Measurements from ENCODE around the gene VASN.

DNA sequence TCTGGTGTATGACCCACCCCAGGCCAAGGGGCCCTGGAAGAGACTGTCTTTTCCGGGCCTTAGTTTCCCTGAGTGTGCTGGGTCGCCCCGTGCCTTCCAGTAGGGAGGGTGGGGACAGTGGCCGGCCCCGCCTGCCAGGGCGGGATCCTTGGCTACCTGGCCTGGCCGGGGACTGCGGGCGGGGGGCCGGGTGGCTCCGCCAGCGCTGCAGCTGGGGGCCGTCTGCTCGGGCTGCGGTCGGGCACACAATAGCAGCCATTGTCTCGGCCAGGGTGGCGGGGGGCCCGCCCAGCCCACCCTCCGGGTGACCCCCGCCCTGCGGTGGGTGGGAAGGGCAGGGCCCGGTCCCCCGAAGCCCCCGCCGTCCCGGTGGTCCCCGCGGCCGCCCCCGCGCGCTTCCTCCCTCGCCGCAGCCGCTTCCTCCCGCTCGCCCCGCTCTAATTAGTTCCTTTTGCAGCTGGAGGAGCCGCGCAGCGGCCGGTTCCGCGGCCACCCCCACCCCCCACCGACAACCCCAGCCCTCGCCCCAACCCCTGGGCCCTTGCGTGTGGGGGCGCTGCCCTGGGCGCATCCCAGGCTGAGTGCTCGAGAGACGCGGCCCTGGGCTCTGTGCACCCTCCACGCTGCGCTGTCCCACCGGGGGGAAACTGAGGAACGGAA lies 44.1 kb upstream of the VASN start:
- TF ChIP-seq, protein P1, sequence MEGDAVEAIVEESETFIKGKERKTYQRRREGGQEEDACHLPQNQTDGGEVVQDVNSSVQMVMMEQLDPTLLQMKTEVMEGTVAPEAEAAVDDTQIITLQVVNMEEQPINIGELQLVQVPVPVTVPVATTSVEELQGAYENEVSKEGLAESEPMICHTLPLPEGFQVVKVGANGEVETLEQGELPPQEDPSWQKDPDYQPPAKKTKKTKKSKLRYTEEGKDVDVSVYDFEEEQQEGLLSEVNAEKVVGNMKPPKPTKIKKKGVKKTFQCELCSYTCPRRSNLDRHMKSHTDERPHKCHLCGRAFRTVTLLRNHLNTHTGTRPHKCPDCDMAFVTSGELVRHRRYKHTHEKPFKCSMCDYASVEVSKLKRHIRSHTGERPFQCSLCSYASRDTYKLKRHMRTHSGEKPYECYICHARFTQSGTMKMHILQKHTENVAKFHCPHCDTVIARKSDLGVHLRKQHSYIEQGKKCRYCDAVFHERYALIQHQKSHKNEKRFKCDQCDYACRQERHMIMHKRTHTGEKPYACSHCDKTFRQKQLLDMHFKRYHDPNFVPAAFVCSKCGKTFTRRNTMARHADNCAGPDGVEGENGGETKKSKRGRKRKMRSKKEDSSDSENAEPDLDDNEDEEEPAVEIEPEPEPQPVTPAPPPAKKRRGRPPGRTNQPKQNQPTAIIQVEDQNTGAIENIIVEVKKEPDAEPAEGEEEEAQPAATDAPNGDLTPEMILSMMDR (IDR thresholded peaks at IDR 0.05; ENCODE audit: borderline replicate concordance, extremely low read depth, low read length, poor library complexity, severe bottlenecking): no peak
- no peak for TF ChIP-seq EZH2 (IDR thresholded peaks at IDR 0.05; ENCODE audit: borderline replicate concordance, low read depth, low read length, severe bottlenecking)

Data from DND-41 (cell line).